HEK293 (cell line): ENCODE data around the gene L3MBTL1.
"Not testable (repeated sequence)": the region's sequence is repeated elsewhere in the genome, so short reads cannot be mapped to it uniquely, and the experiment has no call there.

ENCODE experiments used
- SP2 ChIP-seq: fragments of 450-650 bp; formaldehyde crosslinking; IDR thresholded peaks from 2 replicates; pipeline ENCODE4 v1.5.1; 2016; ENCODE audit warnings: missing biosample characterization, missing genetic modification characterization
- TCF7L2 ChIP-seq: IDR thresholded peaks from 2 replicates; pipeline ENCODE4 v1.6.1; 2011; ENCODE audit warnings: low read depth, mild to moderate bottlenecking, inconsistent platforms, low read length, moderate library complexity, borderline replicate concordance
- ZBTB7A ChIP-seq: fragments of 450-650 bp; formaldehyde crosslinking; IDR thresholded peaks from 2 replicates; pipeline ENCODE4 v1.5.1; 2016; ENCODE audit warnings: low read depth, missing biosample characterization, missing genetic modification characterization
- ZFP3 ChIP-seq: fragments of 450-650 bp; formaldehyde crosslinking; IDR thresholded peaks from 2 replicates; pipeline ENCODE4 v1.5.1; 2016; ENCODE audit warnings: low read depth, missing biosample characterization, missing genetic modification characterization
- ZFP37 ChIP-seq: fragments of 450-650 bp; formaldehyde crosslinking; IDR thresholded peaks from 2 replicates; pipeline ENCODE4 v1.5.1; 2016; ENCODE audit warnings: missing biosample characterization, missing genetic modification characterization
- ZNF211 ChIP-seq: fragments of 450-650 bp; formaldehyde crosslinking; IDR thresholded peaks from 2 replicates; pipeline ENCODE4 v1.5.1; 2016; ENCODE audit warnings: low read depth, missing biosample characterization, missing genetic modification characterization
- ZNF239 ChIP-seq: fragments of 450-650 bp; formaldehyde crosslinking; IDR thresholded peaks from 2 replicates; pipeline ENCODE4 v1.5.1; 2016; ENCODE audit warnings: missing biosample characterization, missing genetic modification characterization
- ZNF707 ChIP-seq: fragments of 450-650 bp; formaldehyde crosslinking; IDR thresholded peaks from 2 replicates; pipeline ENCODE4 v1.5.1; 2016; ENCODE audit warnings: missing biosample characterization, missing genetic modification characterization
- ZNF792 ChIP-seq: fragments of 450-650 bp; formaldehyde crosslinking; IDR thresholded peaks from 2 replicates; pipeline ENCODE4 v1.5.1; 2016; ENCODE audit warnings: missing biosample characterization, missing genetic modification characterization
- TF ChIP-seq, protein P1 (sequence below): fragments of 450-650 bp; formaldehyde crosslinking; IDR thresholded peaks from 2 replicates; pipeline ENCODE4 v1.5.1; 2016; ENCODE audit warnings: missing biosample characterization, missing genetic modification characterization
- TF ChIP-seq, protein P2 (sequence below): fragments of 450-650 bp; formaldehyde crosslinking; IDR thresholded peaks from 2 replicates; pipeline ENCODE4 v1.5.1; 2016; ENCODE audit warnings: missing biosample characterization, missing genetic modification characterization, low read depth
- TF ChIP-seq, protein P3 (sequence below): fragments of 450-650 bp; formaldehyde crosslinking; IDR thresholded peaks from 2 replicates; pipeline ENCODE4 v1.5.1; 2016; ENCODE audit warnings: missing biosample characterization, missing genetic modification characterization

DNA sequence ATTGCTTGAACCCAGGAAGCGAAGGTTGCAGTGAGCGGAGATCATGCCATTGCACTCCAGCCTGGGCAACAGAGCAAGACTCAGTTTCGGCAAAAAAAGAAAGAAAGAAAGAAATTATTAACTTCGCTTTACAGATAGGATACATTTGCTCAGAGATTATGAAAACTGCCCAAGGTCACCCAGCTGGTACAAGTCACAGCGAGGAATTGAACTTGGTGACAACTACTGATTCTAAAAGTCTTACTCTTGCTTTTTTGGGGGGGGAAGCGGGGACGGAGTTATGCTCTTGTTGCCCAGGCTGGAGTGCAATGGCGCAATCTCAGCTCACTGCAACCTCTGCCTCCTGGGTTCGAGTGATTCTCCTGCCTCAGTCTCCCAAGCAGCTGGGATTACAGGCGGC, 81.0 kb downstream of the L3MBTL1 start:
- TF ChIP-seq, protein P1, sequence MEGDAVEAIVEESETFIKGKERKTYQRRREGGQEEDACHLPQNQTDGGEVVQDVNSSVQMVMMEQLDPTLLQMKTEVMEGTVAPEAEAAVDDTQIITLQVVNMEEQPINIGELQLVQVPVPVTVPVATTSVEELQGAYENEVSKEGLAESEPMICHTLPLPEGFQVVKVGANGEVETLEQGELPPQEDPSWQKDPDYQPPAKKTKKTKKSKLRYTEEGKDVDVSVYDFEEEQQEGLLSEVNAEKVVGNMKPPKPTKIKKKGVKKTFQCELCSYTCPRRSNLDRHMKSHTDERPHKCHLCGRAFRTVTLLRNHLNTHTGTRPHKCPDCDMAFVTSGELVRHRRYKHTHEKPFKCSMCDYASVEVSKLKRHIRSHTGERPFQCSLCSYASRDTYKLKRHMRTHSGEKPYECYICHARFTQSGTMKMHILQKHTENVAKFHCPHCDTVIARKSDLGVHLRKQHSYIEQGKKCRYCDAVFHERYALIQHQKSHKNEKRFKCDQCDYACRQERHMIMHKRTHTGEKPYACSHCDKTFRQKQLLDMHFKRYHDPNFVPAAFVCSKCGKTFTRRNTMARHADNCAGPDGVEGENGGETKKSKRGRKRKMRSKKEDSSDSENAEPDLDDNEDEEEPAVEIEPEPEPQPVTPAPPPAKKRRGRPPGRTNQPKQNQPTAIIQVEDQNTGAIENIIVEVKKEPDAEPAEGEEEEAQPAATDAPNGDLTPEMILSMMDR (tag by site-specific recombination): not testable (repeated sequence)
- TF ChIP-seq ZNF211 (tag by site-specific recombination); ZBTB7A (tag by site-specific recombination); ZNF792; TCF7L2; SP2; ZNF707; ZFP3 (tag by site-specific recombination); ZNF239 (tag by site-specific recombination); ZFP37 (tag by site-specific recombination): not testable (repeated sequence)
- TF ChIP-seq, protein P2, sequence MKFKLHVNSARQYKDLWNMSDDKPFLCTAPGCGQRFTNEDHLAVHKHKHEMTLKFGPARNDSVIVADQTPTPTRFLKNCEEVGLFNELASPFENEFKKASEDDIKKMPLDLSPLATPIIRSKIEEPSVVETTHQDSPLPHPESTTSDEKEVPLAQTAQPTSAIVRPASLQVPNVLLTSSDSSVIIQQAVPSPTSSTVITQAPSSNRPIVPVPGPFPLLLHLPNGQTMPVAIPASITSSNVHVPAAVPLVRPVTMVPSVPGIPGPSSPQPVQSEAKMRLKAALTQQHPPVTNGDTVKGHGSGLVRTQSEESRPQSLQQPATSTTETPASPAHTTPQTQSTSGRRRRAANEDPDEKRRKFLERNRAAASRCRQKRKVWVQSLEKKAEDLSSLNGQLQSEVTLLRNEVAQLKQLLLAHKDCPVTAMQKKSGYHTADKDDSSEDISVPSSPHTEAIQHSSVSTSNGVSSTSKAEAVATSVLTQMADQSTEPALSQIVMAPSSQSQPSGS: not testable (repeated sequence)
- TF ChIP-seq, protein P3, sequence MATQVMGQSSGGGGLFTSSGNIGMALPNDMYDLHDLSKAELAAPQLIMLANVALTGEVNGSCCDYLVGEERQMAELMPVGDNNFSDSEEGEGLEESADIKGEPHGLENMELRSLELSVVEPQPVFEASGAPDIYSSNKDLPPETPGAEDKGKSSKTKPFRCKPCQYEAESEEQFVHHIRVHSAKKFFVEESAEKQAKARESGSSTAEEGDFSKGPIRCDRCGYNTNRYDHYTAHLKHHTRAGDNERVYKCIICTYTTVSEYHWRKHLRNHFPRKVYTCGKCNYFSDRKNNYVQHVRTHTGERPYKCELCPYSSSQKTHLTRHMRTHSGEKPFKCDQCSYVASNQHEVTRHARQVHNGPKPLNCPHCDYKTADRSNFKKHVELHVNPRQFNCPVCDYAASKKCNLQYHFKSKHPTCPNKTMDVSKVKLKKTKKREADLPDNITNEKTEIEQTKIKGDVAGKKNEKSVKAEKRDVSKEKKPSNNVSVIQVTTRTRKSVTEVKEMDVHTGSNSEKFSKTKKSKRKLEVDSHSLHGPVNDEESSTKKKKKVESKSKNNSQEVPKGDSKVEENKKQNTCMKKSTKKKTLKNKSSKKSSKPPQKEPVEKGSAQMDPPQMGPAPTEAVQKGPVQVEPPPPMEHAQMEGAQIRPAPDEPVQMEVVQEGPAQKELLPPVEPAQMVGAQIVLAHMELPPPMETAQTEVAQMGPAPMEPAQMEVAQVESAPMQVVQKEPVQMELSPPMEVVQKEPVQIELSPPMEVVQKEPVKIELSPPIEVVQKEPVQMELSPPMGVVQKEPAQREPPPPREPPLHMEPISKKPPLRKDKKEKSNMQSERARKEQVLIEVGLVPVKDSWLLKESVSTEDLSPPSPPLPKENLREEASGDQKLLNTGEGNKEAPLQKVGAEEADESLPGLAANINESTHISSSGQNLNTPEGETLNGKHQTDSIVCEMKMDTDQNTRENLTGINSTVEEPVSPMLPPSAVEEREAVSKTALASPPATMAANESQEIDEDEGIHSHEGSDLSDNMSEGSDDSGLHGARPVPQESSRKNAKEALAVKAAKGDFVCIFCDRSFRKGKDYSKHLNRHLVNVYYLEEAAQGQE (tag by site-specific recombination): not testable (repeated sequence)
